ENCODE results near the gene TNS3.

DNA sequence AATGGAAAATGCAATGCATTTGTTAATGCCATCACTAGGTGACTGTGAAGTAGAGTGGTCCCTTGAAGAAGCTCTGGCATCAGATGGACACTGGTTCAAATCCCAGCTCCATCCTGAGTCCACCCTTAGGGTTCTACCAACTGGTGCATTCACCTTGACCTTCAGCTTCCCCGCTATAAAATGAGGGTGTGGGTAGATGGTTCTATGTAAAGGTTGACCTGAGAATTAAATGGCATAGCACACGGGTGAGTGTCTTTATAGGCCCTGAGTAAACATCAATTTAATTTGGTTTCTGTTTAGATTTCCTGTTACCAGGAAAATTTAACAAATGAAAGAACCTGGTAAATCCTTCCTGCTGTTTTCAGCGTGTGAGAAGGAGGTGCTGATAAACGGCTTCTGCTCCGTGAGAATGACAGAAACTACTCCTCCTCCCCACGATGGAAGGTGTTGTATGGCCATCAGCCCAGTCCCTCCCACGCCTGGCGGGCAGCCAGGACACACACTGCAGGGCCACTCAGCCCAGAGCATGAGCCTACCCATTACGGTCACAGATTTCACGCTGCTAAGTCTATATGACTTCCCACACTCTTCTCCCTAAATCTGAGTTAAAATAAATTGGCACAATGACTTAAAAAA lies 210.1 kb downstream of the TNS3 start:
- TF ChIP-seq CTCF (IDR thresholded peaks at IDR 0.05; ENCODE audit: low read depth, low read length, poor library complexity, severe bottlenecking) (no peak), EZH2phosphoT487 (IDR thresholded peaks at IDR 0.05; ENCODE audit: borderline replicate concordance, low read length) (no peak)

Measured in DOHH2 (cell line).